SHP77 (cell line): ENCODE results near the gene CNTNAP5.

Source experiments
- DNase-seq, 2 experiments: peaks; one replicate each; lab custom pipeline; 2025; lab: John Stamatoyannopoulos, UW

Gene CNTNAP5

GRCh38 chr2:124898827-124899226 is 873.7 kb downstream of the CNTNAP5 start:
- DNase-seq: no peak

- no peak for DNase-seq
Measured at GRCh38 chr2:124908411-124908810, 883.3 kb downstream of the CNTNAP5 start.

GRCh38 chr2:124911560-124911959 is 886.5 kb downstream of the CNTNAP5 start:
- DNase-seq: no peak

- no peak for DNase-seq
Measured at GRCh38 chr2:124913868-124914267, 888.8 kb downstream of the CNTNAP5 start.

GRCh38 chr2:124915567-124915966 is 890.5 kb downstream of the CNTNAP5 start:
- DNase-seq: no peak

- no peak for DNase-seq
Measured at GRCh38 chr2:124919296-124919695, 894.2 kb downstream of the CNTNAP5 start.

- DNase-seq: no peak
Measured at GRCh38 chr2:124920448-124920847, 895.4 kb downstream of the CNTNAP5 start.

GRCh38 chr2:124921191-124921590 is 896.1 kb downstream of the CNTNAP5 start:
- no peak for DNase-seq

GRCh38 chr2:124923097-124923496 is 898.0 kb downstream of the CNTNAP5 start:
- DNase-seq: no peak

- DNase-seq: no peak
Measured at GRCh38 chr2:124933883-124934282, 908.8 kb downstream of the CNTNAP5 start.

- DNase-seq: no peak
Measured at GRCh38 chr2:124953921-124954320, 928.8 kb downstream of the CNTNAP5 start.

GRCh38 chr2:124959581-124959980 is 934.5 kb downstream of the CNTNAP5 start:
- DNase-seq: no peak

- DNase-seq: peak in 1 of 2 experiments; percentile 6
Measured at GRCh38 chr2:124961132-124961531, 936.0 kb downstream of the CNTNAP5 start.
